H1 (cell line): ENCODE measurements around the gene RAET1L. TPM values are rescaled to one million over a fixed set of nuclear protein-coding genes. Genes with fewer than 3 reads are reported as not detected.

Experiments
- BCL11A ChIP-seq, 2 experiments: IDR thresholded peaks; one replicate each; pipeline ENCODE4 v1.6.1; 2011; ENCODE audit warnings: low read depth in 2 of 2, low read length in 2 of 2, mild to moderate bottlenecking in 2 of 2
- CBX5 ChIP-seq: fragments of 300-800, 300-1000 bp; sonication (generic); IDR thresholded peaks from 2 replicates; pipeline ENCODE4 v1.7.1; 2016; ENCODE audit warnings: antibody characterized with exemption, low read length, low read depth
- CHD2 ChIP-seq: IDR thresholded peaks from 2 replicates; pipeline ENCODE4 v1.6.1; 2012; ENCODE audit warnings: low read length, improper control_type of control experiment
- EGR1 ChIP-seq: IDR thresholded peaks from 2 replicates; pipeline ENCODE4 v1.6.1; 2011; ENCODE audit warnings: low read depth, low read length, borderline replicate concordance
- EP300 ChIP-seq, 2 experiments: IDR thresholded peaks; 1 replicate in 1 of 2; 2 replicates in 1 of 2; pipeline ENCODE4 v1.6.1; 2011 to 2012; ENCODE audit warnings: low read depth in 2 of 2, low read length in 2 of 2, mild to moderate bottlenecking in 2 of 2, borderline replicate concordance in 1 of 2, inconsistent platforms in 1 of 2, moderate library complexity in 1 of 2
- EZH2 ChIP-seq: fragments of 200-600 bp; sonication (generic); IDR thresholded peaks from 2 replicates; pipeline ENCODE4 v1.7.1; 2012; ENCODE audit warnings: low read depth, mild to moderate bottlenecking, moderate library complexity, low read length, inconsistent platforms; ENCODE audit not compliant: severe bottlenecking
- GABPA ChIP-seq: IDR thresholded peaks from 2 replicates; pipeline ENCODE4 v1.6.1; 2011; ENCODE audit warnings: mild to moderate bottlenecking, low read length, moderate library complexity, borderline replicate concordance; ENCODE audit not compliant: insufficient read depth
- HDAC2 ChIP-seq, 2 experiments: fragments of 300-600 bp in 1 of 2; sonication (generic) in 1 of 2; IDR thresholded peaks; 2 replicates each; pipeline ENCODE4 v1.6.1; 2011 to 2012; ENCODE audit warnings: low read depth in 2 of 2, low read length in 2 of 2, mild to moderate bottlenecking in 2 of 2, moderate library complexity in 2 of 2, borderline replicate concordance in 1 of 2, inconsistent platforms in 1 of 2
- HDAC6 ChIP-seq: IDR thresholded peaks from one replicate; pipeline ENCODE4 v1.7.1; 2012; ENCODE audit warnings: low read depth, mild to moderate bottlenecking, inconsistent platforms, low read length, moderate library complexity
- KDM4A ChIP-seq: IDR thresholded peaks from one replicate; pipeline ENCODE4 v1.7.1; 2012; ENCODE audit warnings: low read depth, mild to moderate bottlenecking, moderate library complexity, low read length, inconsistent platforms; ENCODE audit not compliant: severe bottlenecking
- KDM5A ChIP-seq: fragments of 200-600 bp; IDR thresholded peaks from 2 replicates; pipeline ENCODE4 v1.7.1; 2012; ENCODE audit warnings: mild to moderate bottlenecking, low read length, inconsistent platforms, mixed read lengths
- NANOG ChIP-seq: IDR thresholded peaks from 2 replicates; pipeline ENCODE4 v1.6.1; 2011; ENCODE audit warnings: low read length, low read depth, mild to moderate bottlenecking, inconsistent platforms; ENCODE audit not compliant: insufficient read depth, poor library complexity, severe bottlenecking
- NRF1 ChIP-seq: IDR thresholded peaks from 2 replicates; pipeline ENCODE4 v1.6.1; 2011; ENCODE audit warnings: mild to moderate bottlenecking, low read depth, low read length, improper control_type of control experiment
- PHF8 ChIP-seq: fragments of 200-600 bp; sonication (generic); conservative IDR thresholded peaks from 2 replicates; pipeline ENCODE4 v1.7.1; 2012; ENCODE audit warnings: low read depth, mild to moderate bottlenecking, inconsistent platforms, low read length, moderate library complexity
- POLR2A ChIP-seq, 2 experiments: IDR thresholded peaks; 1 replicate in 1 of 2; 2 replicates in 1 of 2; pipeline ENCODE4 v1.6.1; 2011; ENCODE audit warnings: low read depth in 2 of 2, low read length in 2 of 2, mild to moderate bottlenecking in 2 of 2; ENCODE audit errors: control extremely low read depth in 1 of 2
- RAD21 ChIP-seq, 2 experiments: IDR thresholded peaks in 1 of 2; conservative IDR thresholded peaks in 1 of 2; 2 replicates each; pipeline ENCODE4 v1.6.1; 2011; ENCODE audit warnings: low read depth in 2 of 2, low read length in 2 of 2, improper control_type of control experiment in 1 of 2, inconsistent platforms in 1 of 2, mild to moderate bottlenecking in 1 of 2, moderate library complexity in 1 of 2
- RBBP5 ChIP-seq: IDR thresholded peaks from 2 replicates; pipeline ENCODE4 v1.7.1; 2012; ENCODE audit warnings: low read depth, mild to moderate bottlenecking, inconsistent platforms, low read length, moderate library complexity, borderline replicate concordance
- RFX5 ChIP-seq: IDR thresholded peaks from 2 replicates; pipeline ENCODE4 v1.6.1; 2011; ENCODE audit warnings: low read depth, low read length, improper control_type of control experiment, borderline replicate concordance
- RNF2 ChIP-seq: fragments of 200-900, 300-1000 bp; sonication (generic); IDR thresholded peaks from 2 replicates; pipeline ENCODE4 v1.7.1; 2016; ENCODE audit warnings: borderline replicate concordance, low read depth, mild to moderate bottlenecking, antibody characterized with exemption, low read length; ENCODE audit not compliant: poor library complexity, severe bottlenecking; ENCODE audit errors: missing control alignments
- SP2 ChIP-seq: IDR thresholded peaks from 2 replicates; pipeline ENCODE4 v1.6.1; 2012; ENCODE audit warnings: mild to moderate bottlenecking, low read length, inconsistent platforms
- ZNF274 ChIP-seq: IDR thresholded peaks from 2 replicates; pipeline ENCODE4 v1.7.0; 2012; ENCODE audit warnings: low read length, borderline replicate concordance; ENCODE audit errors: extremely low read depth
- polyA plus RNA-seq, 7 experiments: library from polyadenylated mRNA; depleted of rRNA in 3 of 7; stranded (reverse) in 5 of 7; unstranded in 2 of 7; fragments of >200 nt in 5 of 7; fragments of 200-250 nt in 2 of 7; gene quantifications; 1 replicate in 5 of 7; 2 replicates in 1 of 7; 4 replicates in 1 of 7; pipeline versions ENCODE4 v1.2.1 to v1.2.3, GENCODE V29; 2011 to 2013; ENCODE audit warnings: missing spikeins in 2 of 7, mixed read lengths in 2 of 7
- total RNA-seq: library from RNA; stranded (reverse); fragmentation: NEBNext Ultra II Directional; extraction: Animal tissue kit (Norgen Biotek cat#: 25700); gene quantifications from 2 replicates; pipeline ENCODE4 v1.2.1, GENCODE V29; 2021
- TF ChIP-seq, protein P1 (sequence below): IDR thresholded peaks from 2 replicates; pipeline ENCODE4 v1.6.1; 2011; ENCODE audit warnings: low read length, improper control_type of control experiment

RAET1L gene
- total and polyA plus RNA-seq, 2 of the 8 experiments (the other 6 are each of a cell fraction or from before 2014, with no cell fraction given), result not detected

DNA sequence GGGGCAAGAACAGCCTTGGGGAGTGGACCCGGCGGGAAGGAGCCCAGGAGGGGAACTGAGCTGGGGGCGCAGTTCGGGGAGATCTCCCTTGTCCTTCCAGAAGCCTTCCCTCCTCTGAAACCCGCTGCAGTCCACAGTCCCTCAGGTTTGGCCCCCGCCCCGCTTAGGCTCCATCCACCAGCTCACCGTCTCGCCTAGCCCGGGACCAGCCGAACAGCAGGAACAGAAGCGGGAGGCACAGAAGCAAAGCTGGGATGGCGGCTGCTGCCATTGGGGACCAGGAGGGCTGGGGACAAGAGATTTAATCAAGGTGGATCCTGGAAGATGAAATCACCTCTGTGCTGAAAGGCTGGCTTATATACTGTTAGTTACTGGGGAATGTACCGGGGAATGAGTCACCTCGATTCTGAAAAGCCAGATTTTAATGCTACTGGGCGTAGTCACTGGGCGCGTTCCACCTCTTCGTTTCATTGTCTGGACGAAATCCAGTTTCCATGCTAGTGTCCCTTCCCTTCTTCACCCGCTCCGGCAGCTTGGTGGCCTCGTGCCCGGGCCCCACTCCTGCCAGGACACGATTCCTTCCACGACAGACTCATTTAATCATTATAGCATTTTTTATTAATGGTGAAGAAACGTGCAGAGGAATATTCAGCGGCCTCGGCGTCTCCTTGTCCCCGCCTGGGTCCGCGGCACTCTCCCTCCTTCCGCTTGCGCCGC, at the start of gene RAET1L (continued):
- TF ChIP-seq PHF8 (no peak), RNF2 (peak; percentile 34), EGR1 (no peak), POLR2A (IDR thresholded peaks at IDR 0.05; ENCODE audit: control extremely low read depth in 1 of 2, low read depth in 2 of 2, low read length in 2 of 2) (no peak), NRF1 (no peak), HDAC6 (no peak), EZH2 (peak; percentile 52), ZNF274 (no peak), CHD2 (no peak), BCL11A (IDR thresholded peaks at IDR 0.05; ENCODE audit: low read depth in 2 of 2, low read length in 2 of 2) (no peak), GABPA (no peak), EP300 (IDR thresholded peaks at IDR 0.05; ENCODE audit: borderline replicate concordance in 1 of 2, low read depth in 2 of 2, low read length in 2 of 2) (no peak), CBX5 (no peak), KDM5A (no peak), RAD21 (IDR thresholded peaks at IDR 0.05 in 1 of 2, conservative IDR thresholded peaks at IDR 0.05 in 1 of 2; ENCODE audit: low read depth in 2 of 2, low read length in 2 of 2) (no peak), NANOG (no peak), RFX5 (no peak), HDAC2 (IDR thresholded peaks at IDR 0.05; ENCODE audit: borderline replicate concordance in 1 of 2, low read depth in 2 of 2, low read length in 2 of 2) (no peak), RBBP5 (no peak), KDM4A (peak; percentile 26), SP2 (no peak)
- TF ChIP-seq, protein P1, sequence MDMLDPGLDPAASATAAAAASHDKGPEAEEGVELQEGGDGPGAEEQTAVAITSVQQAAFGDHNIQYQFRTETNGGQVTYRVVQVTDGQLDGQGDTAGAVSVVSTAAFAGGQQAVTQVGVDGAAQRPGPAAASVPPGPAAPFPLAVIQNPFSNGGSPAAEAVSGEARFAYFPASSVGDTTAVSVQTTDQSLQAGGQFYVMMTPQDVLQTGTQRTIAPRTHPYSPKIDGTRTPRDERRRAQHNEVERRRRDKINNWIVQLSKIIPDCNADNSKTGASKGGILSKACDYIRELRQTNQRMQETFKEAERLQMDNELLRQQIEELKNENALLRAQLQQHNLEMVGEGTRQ, result no peak
